Measurements from ENCODE around the gene PDZK1IP1.

PDZK1IP1 gene

DNA sequence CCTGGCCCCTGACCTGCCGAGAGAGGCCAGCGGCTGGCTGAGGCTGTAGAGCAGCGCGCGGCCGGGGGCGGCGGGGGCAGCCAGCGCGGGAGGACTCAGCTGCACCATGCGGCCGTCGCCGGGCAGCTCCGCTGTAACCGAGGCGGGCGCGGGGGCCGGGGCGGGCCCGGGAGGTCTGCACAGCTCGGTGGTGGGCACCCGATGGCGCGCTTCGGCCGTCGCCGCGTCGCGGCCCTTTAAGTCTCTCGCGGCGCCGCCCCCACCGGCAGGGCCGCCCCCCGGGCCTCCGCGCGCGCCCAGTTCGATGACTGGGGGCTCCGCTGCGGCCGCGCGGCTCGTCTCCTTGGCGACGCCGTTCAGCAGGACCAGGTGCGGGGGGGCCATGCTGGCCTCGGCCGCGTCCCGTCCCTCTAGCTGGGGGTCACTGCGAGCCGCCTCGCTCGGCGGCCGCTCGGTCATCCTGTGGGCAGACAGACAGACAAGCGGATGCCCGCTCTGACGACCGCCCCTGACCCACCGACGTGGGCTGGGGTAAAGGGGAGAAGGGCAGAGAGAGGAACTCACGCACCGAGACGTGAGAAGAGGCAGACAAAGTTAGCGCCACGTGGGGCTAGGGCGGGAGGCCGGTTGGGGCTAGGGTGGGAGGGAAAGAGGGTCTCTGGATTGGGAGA, 35.7 kb upstream of the PDZK1IP1 start:
- peaks cover 3% of the 10 kb centered on the region for H3K27me3 ChIP-seq (replicated peaks; ENCODE audit: control insufficient read depth, insufficient read depth, low read length)

GRCh38 chr1:47224676-47225399, 35.0 kb upstream of the PDZK1IP1 start:
- TF ChIP-seq CTCF (IDR thresholded peaks at IDR 0.05; ENCODE audit: insufficient read depth, low read length, poor library complexity, severe bottlenecking) = no peak
- H3K27me3 ChIP-seq (replicated peaks; ENCODE audit: control insufficient read depth, insufficient read depth, low read length) = peaks cover 3% of the 10 kb centered on the region
- no peak for DNase-seq (ENCODE audit: extremely low read depth, insufficient read length)
- H3K4me3 ChIP-seq (replicated peaks; ENCODE audit: low read depth, low read length) = no peak overlapping the region
- H3K36me3 ChIP-seq (ENCODE audit: control insufficient read depth, insufficient read depth, low read length) = no peaks in the 10 kb centered on the region

More for the DNA sequence above, 35.7 kb upstream of the PDZK1IP1 start:
- no peaks in the 10 kb centered on the region for H3K36me3 ChIP-seq (ENCODE audit: control insufficient read depth, insufficient read depth, low read length)
- no peak for DNase-seq (ENCODE audit: extremely low read depth, insufficient read length)
- no peak for TF ChIP-seq CTCF (IDR thresholded peaks at IDR 0.05; ENCODE audit: insufficient read depth, low read length, poor library complexity, severe bottlenecking)
- no peak overlapping the region for H3K4me3 ChIP-seq (replicated peaks; ENCODE audit: low read depth, low read length)

- Histone ChIP-seq H3K27me3 (replicated peaks; ENCODE audit: control insufficient read depth, insufficient read depth, low read length) (peaks cover under 1% of the 10 kb centered on the region), H3K4me3 (replicated peaks; ENCODE audit: low read depth, low read length) (no peak overlapping the region), H3K36me3 (ENCODE audit: control insufficient read depth, insufficient read depth, low read length) (no peaks in the 10 kb centered on the region)
- DNase-seq (ENCODE audit: extremely low read depth, insufficient read length) = no peak
- no peak for TF ChIP-seq CTCF (IDR thresholded peaks at IDR 0.05; ENCODE audit: insufficient read depth, low read length, poor library complexity, severe bottlenecking)
Observed at GRCh38 chr1:47223921-47224675, 34.3 kb upstream of the PDZK1IP1 start.

DNA sequence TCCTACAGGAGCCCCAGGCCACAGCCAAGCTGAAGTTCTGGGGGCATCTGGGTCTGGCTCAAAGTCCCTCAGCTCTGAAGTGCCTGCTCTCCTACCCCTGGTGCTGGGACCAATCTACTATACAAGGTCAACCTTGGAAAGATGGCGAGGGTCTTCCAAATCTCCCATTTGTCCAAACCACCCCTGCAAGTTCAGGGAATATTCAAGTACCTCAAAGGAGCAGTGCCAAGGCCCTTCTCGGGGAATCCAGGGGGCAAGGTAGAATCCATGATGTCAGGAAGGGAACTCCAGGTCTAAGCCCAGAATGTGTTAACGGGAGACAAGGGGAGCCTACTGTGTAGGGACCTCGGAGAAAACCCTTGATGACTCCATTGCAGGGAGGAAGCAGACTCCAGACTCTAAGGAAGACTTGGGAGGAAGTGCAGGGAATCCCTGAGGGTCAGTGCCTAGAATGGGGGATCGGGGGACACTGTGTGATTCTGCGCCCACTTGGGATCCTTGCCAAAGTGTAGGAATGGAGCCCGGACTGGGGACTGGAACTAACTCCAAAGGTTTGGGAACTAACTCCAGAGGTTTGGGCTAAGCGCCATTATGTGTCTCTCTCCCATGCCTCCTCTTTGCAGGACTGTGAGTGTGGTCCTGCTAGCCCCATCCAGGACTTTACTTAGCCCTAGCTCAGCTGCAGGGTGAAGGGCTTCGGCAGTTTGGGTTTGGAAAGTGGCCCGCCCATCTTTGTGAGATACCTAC, 33.5 kb upstream of the PDZK1IP1 start:
- Histone ChIP-seq H3K36me3 (ENCODE audit: control insufficient read depth, insufficient read depth, low read length) (no peaks in the 10 kb centered on the region), H3K4me3 (replicated peaks; ENCODE audit: low read depth, low read length) (no peak overlapping the region), H3K27me3 (replicated peaks; ENCODE audit: control insufficient read depth, insufficient read depth, low read length) (no peaks in the 10 kb centered on the region; the same call in none of the 2 replicates)
- no peak for TF ChIP-seq CTCF (IDR thresholded peaks at IDR 0.05; ENCODE audit: insufficient read depth, low read length, poor library complexity, severe bottlenecking)
- no peak for DNase-seq (ENCODE audit: extremely low read depth, insufficient read length)

DNA sequence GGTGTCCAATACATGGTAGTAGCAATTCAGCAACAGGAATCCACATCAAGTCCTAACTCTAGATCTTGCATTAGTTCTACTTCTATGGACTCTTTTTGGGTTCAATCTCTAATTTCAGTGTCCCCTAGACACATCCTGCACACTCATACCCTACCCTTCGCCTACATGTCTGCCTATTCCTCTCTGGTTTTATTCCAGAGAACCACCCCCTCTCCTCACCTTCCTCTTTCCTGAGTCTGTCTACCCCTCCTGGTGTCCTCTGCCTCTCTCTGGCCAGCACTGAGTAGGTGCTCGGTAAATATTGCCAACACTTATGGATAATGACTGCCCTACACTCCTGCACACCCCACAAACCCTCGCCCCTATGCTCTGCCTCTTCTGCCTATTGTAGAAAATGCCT, 32.6 kb upstream of the PDZK1IP1 start:
- no peak overlapping the region for H3K4me3 ChIP-seq (replicated peaks; ENCODE audit: low read depth, low read length)
- DNase-seq (ENCODE audit: extremely low read depth, insufficient read length) = no peak
- H3K36me3 ChIP-seq (ENCODE audit: control insufficient read depth, insufficient read depth, low read length) = no peaks in the 10 kb centered on the region
- no peak for TF ChIP-seq CTCF (IDR thresholded peaks at IDR 0.05; ENCODE audit: insufficient read depth, low read length, poor library complexity, severe bottlenecking)
- no peaks in the 10 kb centered on the region; the same call in none of the 2 replicates for H3K27me3 ChIP-seq (replicated peaks; ENCODE audit: control insufficient read depth, insufficient read depth, low read length)
